Mammary epithelial cell (primary cell): ENCODE measurements around the gene RSPH9.

Experiments used
- CTCF ChIP-seq, 2 donors: IDR thresholded peaks in 1 of 2; conservative IDR thresholded peaks in 1 of 2; 2 replicates each; pipeline ENCODE4 v1.5.1; 2011 to 2012; ENCODE audit warnings: inconsistent platforms in 2 of 2, low read length in 2 of 2, mild to moderate bottlenecking in 2 of 2, control low read depth in 1 of 2, low read depth in 1 of 2; ENCODE audit not compliant: insufficient read depth in 1 of 2; ENCODE audit errors: extremely low read depth in 1 of 2
- EZH2 ChIP-seq: IDR thresholded peaks from 2 replicates; pipeline ENCODE4 v1.6.1; 2012; ENCODE audit warnings: low read length, inconsistent platforms, borderline replicate concordance

- TF ChIP-seq EZH2 (no peak), CTCF (conservative IDR thresholded peaks at IDR 0.05 in 1 of 2, IDR thresholded peaks at IDR 0.05 in 1 of 2; ENCODE audit: extremely low read depth in 1 of 2, insufficient read depth in 1 of 2, low read depth in 1 of 2, low read length in 2 of 2) (no peak)
Measured at GRCh38 chr6:43689421-43689820, 44.6 kb downstream of the RSPH9 start.
